Frontal cortex (tissue), 4 donors: ENCODE data around the gene LILRB5. TPM values are rescaled to one million over a fixed set of nuclear protein-coding genes. Genes with fewer than 3 reads are reported as not detected.
"Not testable (repeated sequence)": the region's sequence is repeated elsewhere in the genome, so short reads cannot be mapped to it uniquely, and the experiment has no call there.

ENCODE experiments used
- DNase-seq, 2 donors: peaks; one replicate each; pipeline ENCODE4 v3.0.0; 2012; ENCODE audit warnings: low spot score in 2 of 2
- FAIRE-seq: peaks from 2 replicates; lab custom pipeline; 2012; peaks lifted over from hg19 to GRCh38; lab: Jason Lieb, UNC
- total RNA-seq: library from RNA; depleted of rRNA; stranded (reverse); fragments of >200 nt; gene quantifications from one replicate; pipeline ENCODE4 v1.2.3, GENCODE V29; 2014
- donor health status: control.
- donor health status: control.
- donor health status: control.

LILRB5 gene
- total RNA-seq, 1 donor from 2014 or later = under 0.01 TPM

GRCh38 chr19:54278056-54278455, 21.0 kb upstream of the LILRB5 start:
- not testable (repeated sequence) for DNase-seq, FAIRE-seq

DNA sequence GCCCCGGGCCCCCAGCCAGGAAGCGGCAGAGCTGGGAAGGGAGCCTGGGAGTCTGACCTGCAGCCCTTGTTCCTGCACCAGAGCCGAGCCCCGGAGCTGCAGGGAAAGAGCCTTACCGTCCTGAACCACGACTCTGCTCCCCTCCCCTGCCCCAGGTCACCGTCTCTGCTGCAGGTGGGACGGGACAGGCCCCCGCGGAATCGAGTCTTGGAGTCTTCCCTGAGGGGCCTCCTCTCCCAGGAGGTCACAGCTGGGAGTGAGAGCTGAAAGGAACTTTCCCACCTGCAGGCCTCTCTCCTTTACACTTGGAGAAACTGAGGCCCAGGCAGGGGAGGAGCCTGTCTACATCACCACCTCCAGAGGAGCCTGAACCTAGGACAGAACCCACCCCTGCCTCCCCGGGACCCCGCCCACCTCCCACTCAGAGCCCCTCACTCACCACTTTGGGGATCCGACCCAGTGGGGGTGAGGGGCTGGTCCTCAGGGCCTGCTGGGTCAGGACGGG, 20.1 kb upstream of the LILRB5 start:
- not testable (repeated sequence) for DNase-seq, FAIRE-seq

DNA sequence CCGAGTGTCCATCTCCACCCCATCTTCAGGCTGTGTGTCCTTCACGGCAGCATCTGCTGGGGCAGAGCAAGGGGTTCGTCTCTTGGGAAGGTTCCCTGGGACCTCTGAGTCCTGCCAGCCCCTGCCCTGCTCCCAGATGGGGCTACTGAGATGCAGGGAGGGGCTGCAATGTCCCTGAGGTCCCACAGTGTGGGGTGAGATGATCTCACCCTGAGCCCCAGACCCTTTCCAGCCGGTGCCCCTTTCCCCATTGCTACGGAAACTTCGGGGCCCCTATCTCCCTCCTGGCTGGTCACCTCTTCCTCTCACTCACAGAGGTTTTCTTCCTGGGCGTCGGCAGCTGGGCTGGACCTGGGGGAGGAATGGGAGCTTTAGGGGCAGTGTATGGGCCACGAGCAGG, 18.9 kb upstream of the LILRB5 start:
- no peak for FAIRE-seq
- no peak for DNase-seq

DNA sequence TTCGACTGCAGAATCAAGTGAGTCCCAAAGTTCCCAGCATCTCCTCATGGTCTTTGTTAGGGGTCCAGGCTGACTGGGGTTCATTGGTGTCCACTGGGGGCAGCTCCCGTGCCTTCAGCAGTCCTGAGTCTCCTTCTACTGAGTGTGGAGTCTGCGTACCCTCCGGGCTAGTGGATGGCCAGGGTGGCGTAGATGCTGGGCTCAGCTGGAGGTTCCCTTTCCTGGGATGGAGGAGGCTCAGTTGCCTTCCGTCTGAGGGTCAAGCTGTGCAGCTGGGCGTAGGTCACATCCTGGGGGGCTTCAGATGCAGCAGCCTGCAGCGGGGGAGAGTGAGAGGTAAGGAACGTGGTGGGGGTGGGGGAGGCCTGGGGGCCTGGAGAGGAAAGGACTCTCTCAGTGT, 17.4 kb upstream of the LILRB5 start:
- not testable (repeated sequence) for DNase-seq, FAIRE-seq

- FAIRE-seq (no peak), DNase-seq (no peak)
Measured at GRCh38 chr19:54273821-54274220, 16.7 kb upstream of the LILRB5 start.

DNA sequence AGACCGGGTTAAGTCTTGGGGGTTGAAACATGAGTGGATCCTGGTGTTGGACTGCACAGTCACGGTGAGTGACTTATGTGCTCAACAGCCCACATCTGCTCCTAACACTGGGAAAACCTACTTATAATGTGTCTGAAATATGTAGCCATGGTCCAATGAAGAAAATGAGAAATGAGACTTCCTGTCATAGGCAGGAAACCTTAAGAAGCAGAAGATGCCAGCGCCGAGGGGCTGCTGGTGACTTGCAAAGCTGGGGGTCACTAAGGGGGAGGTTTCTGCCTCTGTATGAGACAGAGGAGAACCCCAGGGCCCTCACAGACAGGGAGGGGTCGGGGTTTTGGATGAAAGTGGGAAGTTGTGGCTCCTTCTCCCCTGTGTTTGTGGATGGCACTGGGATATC, 15.1 kb upstream of the LILRB5 start:
- not testable (repeated sequence) for FAIRE-seq, DNase-seq

DNA sequence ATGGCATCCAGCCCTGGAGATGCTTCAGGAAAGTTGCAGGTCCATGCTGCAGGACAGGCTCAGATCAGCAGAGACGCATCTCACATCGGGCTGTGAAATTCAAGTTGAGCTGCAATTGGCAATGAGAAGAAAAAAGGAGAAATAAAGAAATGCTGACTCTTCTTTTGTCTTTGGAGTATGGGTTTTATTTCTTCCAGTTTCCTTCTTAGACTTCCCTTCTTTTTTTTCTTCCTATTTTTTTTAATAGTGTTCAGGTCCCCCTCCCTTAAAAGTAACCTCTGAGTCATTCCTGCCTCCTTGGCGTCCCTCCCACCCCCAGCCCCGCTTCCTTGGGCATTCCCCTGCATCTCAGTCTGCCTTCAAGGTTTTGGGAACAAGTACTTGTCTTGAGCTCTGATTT, 14.5 kb upstream of the LILRB5 start:
- not testable (repeated sequence) for FAIRE-seq, DNase-seq

- FAIRE-seq (no peak), DNase-seq (no peak)
Measured at GRCh38 chr19:54271106-54271505, 14.0 kb upstream of the LILRB5 start.

- DNase-seq = no peak
- FAIRE-seq = no peak
Measured at GRCh38 chr19:54268936-54269335, 11.9 kb upstream of the LILRB5 start.

DNA sequence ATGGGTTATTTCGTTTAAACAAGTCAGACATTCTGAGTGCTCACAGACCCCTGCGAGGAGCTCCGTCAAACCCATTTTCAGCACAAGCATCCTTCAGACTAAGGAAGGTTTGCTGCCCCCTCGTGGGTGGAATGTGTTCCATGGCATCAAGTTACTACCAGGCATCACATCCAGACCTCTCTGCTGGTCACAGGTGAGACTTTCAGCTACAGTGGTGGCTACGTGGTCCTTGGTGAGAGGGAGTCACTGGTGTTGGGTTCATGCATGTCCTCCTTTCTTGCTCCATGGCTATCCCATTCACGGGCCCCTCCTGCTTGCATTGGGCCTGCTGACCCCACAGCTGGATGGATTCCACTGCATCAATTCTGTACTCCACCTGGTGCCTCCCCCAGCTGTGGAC, 9.1 kb upstream of the LILRB5 start:
- DNase-seq (no peak), FAIRE-seq (no peak)

DNA sequence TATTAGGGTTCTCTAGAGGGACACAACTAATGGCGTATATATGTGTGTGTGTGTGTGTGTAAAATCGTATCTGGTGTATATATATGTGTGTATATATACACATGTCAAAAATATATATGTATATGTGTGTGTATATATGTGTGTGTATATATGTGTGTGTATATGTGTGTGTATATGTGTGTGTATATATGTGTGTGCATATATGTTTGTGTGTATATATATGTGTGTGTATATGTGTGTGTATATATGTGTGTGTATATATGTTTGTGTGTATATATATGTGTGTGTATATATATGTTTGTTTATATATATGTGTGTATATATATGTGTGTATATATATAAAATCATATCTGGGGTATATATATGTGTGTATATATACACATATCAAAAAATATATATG, 5.4 kb upstream of the LILRB5 start:
- no peak for FAIRE-seq

DNA sequence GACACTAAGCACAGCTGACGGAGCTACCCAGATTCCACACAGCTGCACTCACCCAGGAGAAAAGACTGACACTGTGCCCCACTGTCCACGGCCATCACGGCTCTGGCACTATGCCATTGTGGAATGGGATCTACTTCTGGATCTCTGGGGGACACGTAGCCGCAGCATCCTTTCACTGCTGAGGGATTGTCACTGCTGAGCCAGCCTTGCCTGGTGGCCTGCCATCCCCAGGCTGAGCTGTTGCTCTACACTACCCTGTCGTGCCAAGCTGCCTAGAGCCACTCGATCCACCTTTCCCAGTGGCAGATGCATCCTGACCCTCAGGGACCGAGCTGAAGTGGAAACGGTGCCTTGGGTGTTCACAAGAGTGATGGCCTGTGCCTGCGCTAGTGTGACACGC, 5.0 kb upstream of the LILRB5 start:
- FAIRE-seq (no peak), DNase-seq (no peak)

More for the DNA sequence above, 5.4 kb upstream of the LILRB5 start:
- DNase-seq = no peak

GRCh38 chr19:54256250-54257115, 590 bp downstream of the LILRB5 start:
- DNase-seq (no peak), FAIRE-seq (no peak)

GRCh38 chr19:54255105-54255775, 1.8 kb downstream of the LILRB5 start:
- DNase-seq (no peak), FAIRE-seq (no peak)

- DNase-seq (no peak), FAIRE-seq (no peak)
Measured at GRCh38 chr19:54254195-54254906, 2.7 kb downstream of the LILRB5 start.

GRCh38 chr19:54253331-54254194, 3.5 kb downstream of the LILRB5 start:
- FAIRE-seq (no peak), DNase-seq (no peak)

GRCh38 chr19:54252845-54253244, 4.2 kb downstream of the LILRB5 start:
- no peak for DNase-seq
- FAIRE-seq = no peak

DNA sequence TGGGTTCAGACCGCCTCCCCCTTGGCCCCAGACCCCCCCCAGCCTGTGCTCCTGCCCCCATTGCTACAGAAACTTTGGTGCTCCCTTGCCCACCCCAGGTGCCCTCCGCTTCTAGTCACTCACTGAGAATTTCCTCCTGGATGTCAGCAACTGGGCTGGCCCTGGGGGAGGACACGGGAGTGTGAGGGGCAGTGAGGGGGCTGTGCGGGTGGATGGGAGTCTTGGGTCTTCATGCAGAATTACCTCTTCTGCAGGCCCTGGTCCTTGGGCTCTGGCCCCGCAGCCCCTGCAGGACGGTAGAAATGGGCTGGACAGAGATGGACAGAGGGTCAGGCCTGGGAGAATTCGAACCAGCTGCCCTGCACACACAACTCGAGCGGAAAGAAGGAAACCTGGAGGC, 4.8 kb downstream of the LILRB5 start:
- DNase-seq = no peak
- FAIRE-seq = no peak

DNA sequence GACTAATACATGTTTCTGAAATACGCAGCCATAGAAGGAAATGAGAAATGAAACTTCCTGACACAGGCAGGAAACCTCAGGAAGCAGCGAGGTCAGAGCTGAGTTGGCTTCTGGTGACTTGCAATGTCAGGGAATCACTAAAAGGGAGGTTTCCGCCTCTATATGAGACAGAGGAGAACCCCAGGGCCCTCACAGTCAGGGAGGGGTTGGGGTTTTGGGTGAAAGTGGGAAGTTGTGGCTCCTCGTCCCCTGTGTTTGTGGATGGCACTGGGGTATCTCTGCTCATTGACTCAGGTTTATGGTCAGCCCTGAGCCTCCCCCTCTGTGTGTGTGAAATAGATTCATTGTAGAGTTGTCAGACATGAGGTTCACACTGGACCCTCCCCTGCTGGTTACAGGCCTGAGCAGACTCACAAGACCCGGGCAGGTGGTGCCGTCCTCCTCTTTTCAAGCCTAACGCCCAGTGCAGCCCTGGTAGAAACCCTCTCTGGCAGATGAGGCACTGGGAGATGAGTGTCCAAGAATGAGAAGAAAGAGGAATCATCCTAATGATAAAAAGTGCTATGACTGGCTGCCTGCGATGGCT, 9.0 kb downstream of the LILRB5 start:
- DNase-seq (no peak), FAIRE-seq (no peak)
